ENCODE measurements around the gene ESYT1. TPM values are rescaled to one million over a fixed set of nuclear protein-coding genes. Genes with fewer than 3 reads are reported as not detected.
"Not testable (repeated sequence)": the region's sequence is repeated elsewhere in the genome, so short reads cannot be mapped to it uniquely, and the experiment has no call there.

ESYT1 gene
- total RNA-seq, 1 experiment from 2014 or later: 90.9 TPM

GRCh38 chr12:56145217-56145616, 17.1 kb downstream of the ESYT1 start:
- DNase-seq (ENCODE audit: low read depth, low spot score): no peak
- in situ Hi-C loops (cut with HindIII; ENCODE audit: low pct_unique_long_range_greater_than_20kb, low sequenced_read_pairs): no loop called here

DNA sequence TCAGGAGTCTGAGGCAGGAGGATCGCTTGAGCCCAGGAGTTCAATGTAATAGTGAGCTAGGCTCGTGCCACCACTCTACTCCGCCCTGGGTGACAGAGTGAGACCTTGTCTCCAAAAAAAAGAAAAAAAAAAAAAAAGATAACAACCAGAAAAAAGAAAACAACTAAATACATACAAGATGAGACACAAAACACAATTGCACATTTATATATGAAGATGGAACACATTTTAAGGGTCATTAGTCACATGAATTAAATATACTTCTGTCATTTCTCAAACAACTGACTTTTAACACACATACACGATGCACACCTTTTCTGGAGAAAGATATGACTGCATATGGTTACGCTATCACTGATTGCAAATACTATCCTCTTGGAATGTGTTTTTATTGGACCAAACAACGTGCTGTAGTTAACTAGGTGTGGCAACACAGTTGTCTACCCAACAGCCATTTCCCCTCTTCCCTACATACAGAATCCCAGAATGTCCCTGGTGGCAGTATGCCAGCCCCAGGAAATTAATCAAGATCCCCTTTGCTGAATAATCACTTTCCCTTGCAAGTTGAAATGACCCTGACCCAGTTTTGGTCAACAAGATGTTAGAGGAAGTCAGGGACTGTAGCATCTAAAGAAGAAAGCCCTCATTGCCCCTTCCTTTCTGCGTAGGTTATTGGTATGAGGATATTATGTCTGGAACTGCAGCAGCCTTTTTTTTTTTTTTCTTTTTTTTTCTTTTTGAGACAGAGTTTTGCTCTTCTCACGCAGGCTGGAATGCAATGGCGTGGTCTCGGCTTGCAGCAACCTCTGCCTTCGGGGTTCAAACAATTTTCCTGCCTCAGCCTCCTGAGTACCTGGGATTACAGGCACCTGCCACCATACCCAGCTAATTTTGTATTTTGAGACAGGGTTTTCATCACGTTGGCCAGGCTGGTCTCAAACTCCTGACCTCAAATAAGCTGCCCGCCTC, 18.7 kb downstream of the ESYT1 start:
- in situ Hi-C loops (cut with HindIII; ENCODE audit: low pct_unique_long_range_greater_than_20kb, low sequenced_read_pairs): no loop called here

GRCh38 chr12:56150563-56150962, 22.5 kb downstream of the ESYT1 start:
- in situ Hi-C loops (cut with HindIII; ENCODE audit: low pct_unique_long_range_greater_than_20kb, low sequenced_read_pairs): no loop called here
- DNase-seq (ENCODE audit: low read depth, low spot score): no peak

More for the DNA sequence above, 18.7 kb downstream of the ESYT1 start:
- DNase-seq (ENCODE audit: low read depth, low spot score): no peak

- DNase-seq (ENCODE audit: low read depth, low spot score): peak; percentile 57
- in situ Hi-C loops (cut with HindIII; ENCODE audit: low pct_unique_long_range_greater_than_20kb, low sequenced_read_pairs): no loop called here
Measured at GRCh38 chr12:56151672-56152131, 23.6 kb downstream of the ESYT1 start.

GRCh38 chr12:56152132-56152755, 24.2 kb downstream of the ESYT1 start, which contains the start of gene MYL6B:
Gene MYL6B, plus strand, starts transcription at chr12:56152587. Its CDS starts 1,332 bp downstream, at chr12:56153919.
- in situ Hi-C loops (cut with HindIII; ENCODE audit: low pct_unique_long_range_greater_than_20kb, low sequenced_read_pairs): no loop called here

DNA sequence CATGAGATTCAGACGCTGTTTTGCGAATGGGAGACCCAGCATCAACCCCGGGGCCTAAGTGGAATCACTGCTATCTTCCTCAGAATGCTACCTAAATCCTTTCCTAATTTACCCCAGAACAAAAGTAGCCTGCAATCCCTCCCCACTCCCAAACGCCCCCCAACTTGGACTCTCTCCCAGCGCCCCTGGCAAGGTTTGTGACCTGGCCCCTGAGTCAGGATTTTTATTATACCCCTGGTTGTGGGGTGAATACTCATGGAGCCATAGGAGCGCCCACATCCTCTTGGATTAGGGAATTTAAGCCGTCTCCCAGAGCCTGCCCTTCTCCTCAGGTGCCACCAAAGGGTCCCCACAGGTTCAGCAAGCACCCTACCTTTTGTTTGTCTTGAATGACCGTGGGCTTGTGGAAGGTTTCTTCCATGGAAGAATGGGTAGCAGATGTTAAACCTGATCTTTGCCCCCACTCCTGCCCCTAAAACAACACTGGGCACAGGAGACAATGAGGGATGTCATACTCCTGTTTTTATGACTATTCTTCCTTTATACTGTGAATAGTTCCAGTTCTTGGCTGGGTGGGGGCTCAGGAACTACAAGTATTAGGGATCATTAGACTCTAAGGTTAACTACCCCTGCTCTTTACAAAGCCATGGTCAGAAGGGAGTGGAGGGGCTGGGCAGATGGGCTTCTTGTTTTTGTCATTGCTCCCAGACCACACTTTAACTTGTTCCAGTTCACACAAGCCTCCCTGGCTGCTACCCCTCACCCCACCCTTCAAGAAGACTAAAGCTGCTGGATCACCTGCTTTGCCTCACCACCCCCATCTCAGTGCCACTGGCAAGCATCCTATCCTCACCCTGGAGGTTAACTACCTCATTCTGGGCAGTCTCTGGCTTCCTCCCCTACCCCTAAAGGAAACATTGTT, 24.9 kb downstream of the ESYT1 start:
- DNase-seq (ENCODE audit: low read depth, low spot score): no peak

More at GRCh38 chr12:56152132-56152755, 24.2 kb downstream of the ESYT1 start, which contains the start of gene MYL6B:
- peak; percentile 92 for DNase-seq (ENCODE audit: low read depth, low spot score)

GRCh38 chr12:56153678-56154065, 25.6 kb downstream of the ESYT1 start:
- no peak for DNase-seq (ENCODE audit: low read depth, low spot score)
- in situ Hi-C loops (cut with HindIII; ENCODE audit: low pct_unique_long_range_greater_than_20kb, low sequenced_read_pairs): no loop called here

More for the DNA sequence above, 24.9 kb downstream of the ESYT1 start:
- in situ Hi-C loops (cut with HindIII; ENCODE audit: low pct_unique_long_range_greater_than_20kb, low sequenced_read_pairs): no loop called here

DNA sequence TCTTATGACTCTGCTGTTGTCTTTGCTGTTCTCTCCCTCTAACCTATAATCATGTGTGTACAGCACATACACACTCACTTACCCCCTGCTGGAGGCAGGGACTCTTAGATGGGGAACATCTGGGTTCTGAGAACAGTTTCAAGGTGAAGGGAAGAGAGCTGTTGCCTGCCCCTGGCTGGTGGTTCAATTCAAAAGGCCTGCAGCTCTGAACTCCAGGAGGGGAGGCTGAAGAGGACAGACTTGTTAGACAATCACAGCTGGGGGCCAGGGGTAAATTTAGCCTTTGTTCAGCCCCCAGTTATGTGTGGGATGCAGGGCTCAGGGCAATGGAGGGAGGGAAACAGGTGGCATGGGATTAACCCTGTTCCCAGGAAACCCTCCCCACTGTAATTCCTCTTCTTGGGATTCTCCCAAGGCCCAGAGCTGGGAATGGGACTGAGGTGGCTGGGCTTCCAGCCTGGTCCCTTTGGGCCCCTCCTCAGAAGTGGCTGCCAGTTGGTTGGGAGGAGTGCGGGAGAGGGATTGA, 26.2 kb downstream of the ESYT1 start:
- no peak for DNase-seq (ENCODE audit: low read depth, low spot score)
- in situ Hi-C loops (cut with HindIII; ENCODE audit: low pct_unique_long_range_greater_than_20kb, low sequenced_read_pairs): no loop called here

- in situ Hi-C loops (cut with HindIII; ENCODE audit: low pct_unique_long_range_greater_than_20kb, low sequenced_read_pairs): no loop called here
Measured at GRCh38 chr12:56154818-56155217, 26.8 kb downstream of the ESYT1 start.

DNA sequence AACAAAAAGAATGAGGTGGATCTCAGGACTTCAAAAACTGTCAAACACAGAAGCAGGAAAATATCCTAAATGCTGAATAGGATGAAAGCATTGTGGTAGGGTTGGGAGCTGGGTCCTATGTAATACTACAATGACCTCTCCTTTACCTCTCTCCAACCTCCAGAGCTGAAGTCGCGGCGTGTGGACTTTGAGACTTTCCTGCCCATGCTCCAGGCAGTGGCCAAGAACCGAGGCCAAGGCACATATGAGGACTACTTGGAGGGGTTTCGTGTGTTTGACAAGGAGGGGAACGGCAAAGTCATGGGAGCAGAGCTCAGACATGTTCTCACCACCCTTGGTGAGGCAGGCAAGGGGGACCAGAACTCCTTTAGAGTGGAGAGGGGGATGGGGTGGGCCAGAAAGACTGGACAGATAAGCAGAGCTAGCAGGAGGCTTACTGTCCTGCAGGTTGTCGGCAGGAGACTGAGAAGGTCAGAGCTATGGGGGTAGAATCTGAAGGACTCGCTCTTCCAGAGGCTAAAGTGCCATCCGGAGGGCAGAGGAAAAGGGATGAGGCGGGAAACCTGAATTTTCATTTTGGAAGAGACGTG, 27.3 kb downstream of the ESYT1 start:
- DNase-seq (ENCODE audit: low read depth, low spot score): no peak
- in situ Hi-C loops (cut with HindIII; ENCODE audit: low pct_unique_long_range_greater_than_20kb, low sequenced_read_pairs): no loop called here

More at GRCh38 chr12:56154818-56155217, 26.8 kb downstream of the ESYT1 start:
- DNase-seq (ENCODE audit: low read depth, low spot score): no peak

DNA sequence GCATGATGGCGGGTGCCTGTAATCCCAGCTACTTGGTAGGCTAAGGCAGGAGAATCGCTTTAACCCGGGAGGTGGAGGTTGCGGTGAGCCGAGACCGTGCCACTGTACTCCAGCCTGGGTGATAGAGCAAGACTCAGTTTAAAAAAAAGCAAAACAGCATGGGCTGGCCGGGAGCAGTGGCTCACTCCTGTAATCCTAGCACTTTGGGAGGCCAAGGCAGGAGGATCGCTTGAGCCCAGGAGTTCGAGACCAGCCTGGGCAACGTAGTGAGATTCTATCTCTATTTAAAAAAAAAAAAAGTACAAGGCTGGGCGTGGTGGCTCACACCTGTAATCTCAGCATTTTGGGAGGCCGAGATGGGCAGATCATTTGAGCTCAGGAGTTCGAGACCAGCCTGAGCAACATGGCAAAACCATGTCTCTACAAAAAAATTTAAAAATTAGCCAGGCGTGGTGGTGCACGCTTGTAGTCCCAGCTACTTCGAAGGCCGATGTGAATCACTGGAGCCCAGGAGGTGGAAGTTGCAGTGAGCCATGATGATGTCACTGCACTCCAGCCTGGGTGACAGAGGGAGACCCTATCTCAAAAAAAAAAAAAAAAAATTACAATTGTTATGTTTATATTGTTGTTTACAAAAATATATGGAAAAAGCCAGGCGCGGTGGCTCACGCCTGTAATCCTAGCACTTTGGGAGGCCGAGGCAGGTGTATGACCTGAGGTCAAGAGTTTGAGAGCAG, 28.6 kb downstream of the ESYT1 start:
- in situ Hi-C loops (cut with HindIII; ENCODE audit: low pct_unique_long_range_greater_than_20kb, low sequenced_read_pairs); DNase-seq (ENCODE audit: low read depth, low spot score): not testable (repeated sequence)

- in situ Hi-C loops (cut with HindIII; ENCODE audit: low pct_unique_long_range_greater_than_20kb, low sequenced_read_pairs): no loop called here
- DNase-seq (ENCODE audit: low read depth, low spot score): peak; percentile 50
Measured at GRCh38 chr12:56157201-56158028, 29.3 kb downstream of the ESYT1 start.

GRCh38 chr12:56158029-56158925, 30.2 kb downstream of the ESYT1 start, which contains the start of gene MYL6:
Gene MYL6, plus strand, starts transcription at chr12:56158359. Its CDS starts 43 bp downstream, at chr12:56158402.
- in situ Hi-C loops (cut with HindIII; ENCODE audit: low pct_unique_long_range_greater_than_20kb, low sequenced_read_pairs): no loop called here
- DNase-seq (ENCODE audit: low read depth, low spot score): peak; percentile 97

GRCh38 chr12:56158926-56159461, 30.9 kb downstream of the ESYT1 start:
- in situ Hi-C loops (cut with HindIII; ENCODE audit: low pct_unique_long_range_greater_than_20kb, low sequenced_read_pairs): no loop called here
- DNase-seq (ENCODE audit: low read depth, low spot score): peak; percentile 40

Measured in SK-MEL-5 (cell line).